Neural progenitor cell (in vitro differentiated cells): ENCODE data around the gene CCNE1. TPM values are rescaled to one million over a fixed set of nuclear protein-coding genes. Genes with fewer than 3 reads are reported as not detected.

Source experiments
- DNase-seq: peaks from one replicate; pipeline ENCODE4 v3.0.0-alpha.2; 2016; ENCODE audit warnings: low spot score
- H2AFZ ChIP-seq: fragments of 200-600 bp; sonication (generic); replicated peaks from 2 replicates; pipeline ENCODE4 v1.6.1; 2016; ENCODE audit warnings: antibody characterized with exemption
- H3F3A ChIP-seq: fragments of 200-600 bp; sonication (generic); 2 replicates; pipeline ENCODE4 v1.6.1; 2016; ENCODE audit warnings: antibody characterized with exemption, low read depth
- H3K27ac ChIP-seq: fragments of 200-600 bp; sonication (generic); 2 replicates; pipeline ENCODE4 v1.5.1; 2016; ENCODE audit warnings: mild to moderate bottlenecking
- H3K27me3 ChIP-seq: fragments of 200-600 bp; sonication (generic); 2 replicates; pipeline ENCODE4 v1.6.1; 2016; ENCODE audit warnings: mild to moderate bottlenecking, moderate library complexity
- H3K36me3 ChIP-seq: fragments of 200-600 bp; sonication (generic); 2 replicates; pipeline ENCODE4 v1.5.1; 2016
- H3K4me1 ChIP-seq: fragments of 200-600 bp; sonication (generic); 2 replicates; pipeline ENCODE4 v1.6.1; 2016; ENCODE audit warnings: mixed run types
- H3K4me2 ChIP-seq: fragments of 200-600 bp; sonication (generic); 2 replicates; pipeline ENCODE4 v1.6.1; 2016
- H3K4me3 ChIP-seq: fragments of 200-600 bp; sonication (generic); 2 replicates; pipeline ENCODE4 v1.5.1; 2016
- H3K79me2 ChIP-seq: fragments of 200-600 bp; sonication (generic); 2 replicates; pipeline ENCODE4 v1.6.1; 2016; ENCODE audit warnings: low read depth
- H3K9ac ChIP-seq: fragments of 200-600 bp; sonication (generic); 2 replicates; pipeline ENCODE4 v1.6.1; 2016
- H3K9me3 ChIP-seq: fragments of 200-600 bp; sonication (generic); 2 replicates; pipeline ENCODE4 v1.5.1; 2016; ENCODE audit warnings: low read depth
- H4K20me1 ChIP-seq: fragments of 200-600 bp; sonication (generic); 2 replicates; pipeline ENCODE4 v1.6.1; 2016; ENCODE audit warnings: low read depth
- H3K27ac Mint-ChIP-seq: 3 replicates; pipeline ENCODE4 v1.8.0; 2021; ENCODE audit warnings: mixed read lengths
- H3K27me3 Mint-ChIP-seq: 2 replicates; pipeline ENCODE4 v1.8.0; 2022; ENCODE audit warnings: low read depth, mild to moderate bottlenecking, inconsistent platforms, moderate library complexity, mixed read lengths; ENCODE audit not compliant: insufficient read depth
- H3K36me3 Mint-ChIP-seq: 3 replicates; pipeline ENCODE4 v1.8.0; 2021; ENCODE audit warnings: mixed read lengths
- H3K4me1 Mint-ChIP-seq: 3 replicates; pipeline ENCODE4 v1.8.0; 2021; ENCODE audit warnings: mixed read lengths
- H3K4me3 Mint-ChIP-seq: 3 replicates; pipeline ENCODE4 v1.8.0; 2021; ENCODE audit warnings: mild to moderate bottlenecking, moderate library complexity, mixed read lengths
- H3K9me3 Mint-ChIP-seq: 3 replicates; pipeline ENCODE4 v1.8.0; 2020; ENCODE audit warnings: mixed read lengths
- EZH2 ChIP-seq: fragments of 200-600 bp; sonication (generic); IDR thresholded peaks from 2 replicates; pipeline ENCODE4 v1.6.1; 2017; ENCODE audit warnings: antibody characterized with exemption, mild to moderate bottlenecking, moderate library complexity
- EZH2phosphoT487 ChIP-seq: fragments of 200-600 bp; sonication (generic); IDR thresholded peaks from 2 replicates; pipeline ENCODE4 v1.6.1; 2017; ENCODE audit warnings: antibody characterized with exemption
- total RNA-seq: library from RNA; depleted of rRNA; stranded (reverse); fragments of >200 nt; gene quantifications from 2 replicates; pipeline ENCODE4 v1.2.3, GENCODE V29; 2015; ENCODE audit warnings: low replicate concordance
- TF ChIP-seq, protein P1 (sequence below): fragments of 200-600 bp; sonication (generic); IDR thresholded peaks from 2 replicates; pipeline ENCODE4 v1.5.1; 2017; ENCODE audit warnings: antibody characterized with exemption, mild to moderate bottlenecking

CCNE1 gene
- total RNA-seq, 1 donor from 2014 or later = 31.4 TPM

DNA sequence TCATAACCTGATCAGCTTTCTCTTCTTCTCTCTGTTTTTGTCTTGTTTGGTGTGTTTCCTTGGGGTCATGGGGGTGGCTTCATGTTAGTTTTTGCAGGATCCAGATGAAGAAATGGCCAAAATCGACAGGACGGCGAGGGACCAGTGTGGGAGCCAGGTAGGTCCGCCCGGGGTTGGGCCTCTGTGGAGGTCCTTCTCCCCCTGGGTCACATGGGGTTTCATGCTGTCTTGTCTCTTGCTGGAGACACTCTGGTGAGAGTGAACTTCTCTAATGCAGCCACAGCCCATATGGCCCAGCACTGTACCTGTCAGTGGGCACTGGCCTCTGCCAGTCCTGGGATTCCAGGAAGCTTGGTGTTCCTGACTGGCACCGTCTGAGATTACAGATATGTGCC lies 1.1 kb downstream of the CCNE1 start:
- Histone ChIP-seq H3K9me3 (no peaks in the 10 kb centered on the region), H4K20me1 (no peaks in the 10 kb centered on the region), H3F3A (peaks cover 9% of the 10 kb centered on the region), H3K9ac (no peak overlapping the region), H3K4me1 (no peaks in the 10 kb centered on the region), H3K4me2 (peak overlapping the region; percentile 82), H2AFZ (peak overlapping the region; percentile 65), H3K27ac (no peak overlapping the region), H3K4me3 (peak overlapping the region; percentile 68), H3K36me3 (no peaks in the 10 kb centered on the region), H3K79me2 (no peaks in the 10 kb centered on the region), H3K27me3 (peaks cover 15% of the 10 kb centered on the region)
- DNase-seq = no peak
- Mint-ChIP-seq H3K36me3 (peaks cover 5% of the 10 kb centered on the region), H3K27me3 (peaks cover 7% of the 10 kb centered on the region), H3K9me3 (no peaks in the 10 kb centered on the region), H3K27ac (no peak overlapping the region), H3K4me3 (peak overlapping the region; percentile 95), H3K4me1 (peaks cover 12% of the 10 kb centered on the region)
- TF ChIP-seq, protein P1, sequence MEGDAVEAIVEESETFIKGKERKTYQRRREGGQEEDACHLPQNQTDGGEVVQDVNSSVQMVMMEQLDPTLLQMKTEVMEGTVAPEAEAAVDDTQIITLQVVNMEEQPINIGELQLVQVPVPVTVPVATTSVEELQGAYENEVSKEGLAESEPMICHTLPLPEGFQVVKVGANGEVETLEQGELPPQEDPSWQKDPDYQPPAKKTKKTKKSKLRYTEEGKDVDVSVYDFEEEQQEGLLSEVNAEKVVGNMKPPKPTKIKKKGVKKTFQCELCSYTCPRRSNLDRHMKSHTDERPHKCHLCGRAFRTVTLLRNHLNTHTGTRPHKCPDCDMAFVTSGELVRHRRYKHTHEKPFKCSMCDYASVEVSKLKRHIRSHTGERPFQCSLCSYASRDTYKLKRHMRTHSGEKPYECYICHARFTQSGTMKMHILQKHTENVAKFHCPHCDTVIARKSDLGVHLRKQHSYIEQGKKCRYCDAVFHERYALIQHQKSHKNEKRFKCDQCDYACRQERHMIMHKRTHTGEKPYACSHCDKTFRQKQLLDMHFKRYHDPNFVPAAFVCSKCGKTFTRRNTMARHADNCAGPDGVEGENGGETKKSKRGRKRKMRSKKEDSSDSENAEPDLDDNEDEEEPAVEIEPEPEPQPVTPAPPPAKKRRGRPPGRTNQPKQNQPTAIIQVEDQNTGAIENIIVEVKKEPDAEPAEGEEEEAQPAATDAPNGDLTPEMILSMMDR = no peak
- no peak for TF ChIP-seq EZH2phosphoT487
- no peak for TF ChIP-seq EZH2

DNA sequence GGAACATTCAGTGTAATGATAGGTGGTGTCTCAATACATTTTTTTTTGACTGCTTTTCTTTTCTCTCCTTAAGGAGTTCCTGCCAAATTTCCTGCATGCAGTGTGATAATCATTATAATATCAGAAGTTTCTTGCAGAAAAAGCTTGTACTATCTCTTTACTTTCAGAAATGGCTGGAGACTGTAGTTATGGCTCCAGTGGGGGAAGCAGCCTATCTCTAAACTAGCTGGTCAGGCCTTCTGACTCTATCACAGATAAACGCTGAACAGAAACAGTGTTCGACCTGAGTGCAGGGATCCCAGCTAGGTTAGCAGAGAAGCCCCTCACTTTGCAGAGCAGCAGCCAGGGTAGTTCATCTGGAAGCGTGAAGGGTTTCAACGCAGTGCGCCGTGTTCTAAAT lies 1.9 kb downstream of the CCNE1 start:
- DNase-seq = no peak
- H3K27ac ChIP-seq = no peak overlapping the region
- peaks cover 5% of the 10 kb centered on the region for H3K36me3 Mint-ChIP-seq
- H3K9me3 ChIP-seq = no peaks in the 10 kb centered on the region
- no peaks in the 10 kb centered on the region for H3K79me2 ChIP-seq
- H3K27me3 Mint-ChIP-seq = peaks cover 7% of the 10 kb centered on the region
- H4K20me1 ChIP-seq = no peaks in the 10 kb centered on the region
- no peak for TF ChIP-seq EZH2phosphoT487
- no peak for TF ChIP-seq EZH2
- H2AFZ ChIP-seq = no peak overlapping the region
- no peaks in the 10 kb centered on the region for H3K36me3 ChIP-seq
- H3K4me2 ChIP-seq = no peak overlapping the region
- H3K4me3 ChIP-seq = no peak overlapping the region
- peaks cover 9% of the 10 kb centered on the region for H3F3A ChIP-seq
- H3K27ac Mint-ChIP-seq = no peak overlapping the region
- H3K27me3 ChIP-seq = peaks cover 15% of the 10 kb centered on the region
- no peaks in the 10 kb centered on the region for H3K4me1 ChIP-seq
- no peak overlapping the region for H3K9ac ChIP-seq
- peaks cover 12% of the 10 kb centered on the region for H3K4me1 Mint-ChIP-seq
- no peaks in the 10 kb centered on the region for H3K9me3 Mint-ChIP-seq
- peak overlapping the region; percentile 95 for H3K4me3 Mint-ChIP-seq

DNA sequence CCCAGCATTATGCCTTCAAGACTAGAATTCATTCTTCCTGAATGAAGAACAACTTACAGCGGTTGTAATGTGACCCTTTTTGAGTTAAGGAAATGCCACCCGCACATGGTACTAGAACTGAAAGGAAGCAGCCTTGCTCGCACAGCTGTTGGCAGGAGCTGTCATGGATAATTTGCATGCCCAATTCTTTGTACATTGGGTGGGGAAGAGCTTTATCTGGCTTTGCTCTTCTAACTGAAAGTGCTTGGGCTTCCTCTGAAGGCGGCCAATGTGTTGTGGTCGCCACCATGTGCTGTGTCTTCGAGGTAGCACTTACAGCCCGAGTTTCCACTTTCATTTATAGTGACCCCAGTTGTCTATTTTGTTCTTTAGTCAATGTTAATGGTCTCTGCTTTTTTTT lies 3.4 kb downstream of the CCNE1 start:
- Mint-ChIP-seq H3K36me3 (peaks cover 8% of the 10 kb centered on the region), H3K9me3 (no peaks in the 10 kb centered on the region), H3K4me3 (no peak overlapping the region), H3K27ac (no peak overlapping the region), H3K27me3 (peaks cover 7% of the 10 kb centered on the region), H3K4me1 (peaks cover 12% of the 10 kb centered on the region)
- no peak overlapping the region for H3K9ac ChIP-seq
- no peaks in the 10 kb centered on the region for H3K36me3 ChIP-seq
- no peak overlapping the region for H2AFZ ChIP-seq
- H3K79me2 ChIP-seq = no peaks in the 10 kb centered on the region
- H3K4me1 ChIP-seq = no peaks in the 10 kb centered on the region
- H3K27me3 ChIP-seq = peaks cover 13% of the 10 kb centered on the region
- H3K4me2 ChIP-seq = no peak overlapping the region
- TF ChIP-seq, protein P1 = no peak
- TF ChIP-seq EZH2phosphoT487 = no peak
- no peak for TF ChIP-seq EZH2
- peaks cover 9% of the 10 kb centered on the region for H3F3A ChIP-seq
- DNase-seq = no peak
- no peak overlapping the region for H3K27ac ChIP-seq
- no peaks in the 10 kb centered on the region for H3K9me3 ChIP-seq
- no peak overlapping the region for H3K4me3 ChIP-seq
- H4K20me1 ChIP-seq = no peaks in the 10 kb centered on the region

DNA sequence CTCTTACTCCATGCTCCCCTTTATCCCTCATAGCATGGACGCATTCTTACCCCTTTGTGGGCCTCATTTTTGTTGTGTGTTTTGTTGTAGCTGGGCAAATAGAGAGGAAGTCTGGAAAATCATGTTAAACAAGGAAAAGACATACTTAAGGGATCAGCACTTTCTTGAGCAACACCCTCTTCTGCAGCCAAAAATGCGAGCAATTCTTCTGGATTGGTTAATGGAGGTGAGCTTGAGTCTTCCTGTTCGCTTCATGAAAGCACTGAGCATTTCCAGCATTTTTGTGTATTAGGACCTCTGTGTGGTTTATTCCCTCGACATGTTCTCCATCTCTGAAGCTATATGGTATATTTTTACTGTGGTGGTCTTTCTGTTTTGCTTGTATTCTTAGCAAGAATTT lies 5.5 kb downstream of the CCNE1 start:
- Mint-ChIP-seq H3K4me1 (peaks cover 6% of the 10 kb centered on the region), H3K36me3 (peaks cover 13% of the 10 kb centered on the region), H3K27ac (no peak overlapping the region), H3K27me3 (peaks cover 7% of the 10 kb centered on the region), H3K4me3 (no peak overlapping the region), H3K9me3 (no peaks in the 10 kb centered on the region)
- Histone ChIP-seq H3K27ac (no peak overlapping the region), H3K9me3 (no peaks in the 10 kb centered on the region), H3F3A (no peaks in the 10 kb centered on the region), H3K36me3 (peaks cover 3% of the 10 kb centered on the region), H3K4me3 (no peak overlapping the region), H3K9ac (no peak overlapping the region), H3K27me3 (peaks cover 10% of the 10 kb centered on the region), H4K20me1 (no peaks in the 10 kb centered on the region), H3K79me2 (no peaks in the 10 kb centered on the region), H3K4me1 (no peaks in the 10 kb centered on the region), H3K4me2 (no peak overlapping the region), H2AFZ (no peak overlapping the region)
- TF ChIP-seq, protein P1 = no peak
- no peak for TF ChIP-seq EZH2phosphoT487
- TF ChIP-seq EZH2 = no peak
- no peak for DNase-seq
